ENCODE measurements around the gene VPS29. TPM values are rescaled to one million over a fixed set of nuclear protein-coding genes. Genes with fewer than 3 reads are reported as not detected.
A peak's percentile ranks its signal among the peaks of the same experiment; 100 is the strongest.

The VPS29 gene
- total and polyA plus RNA-seq, 9 of the 15 experiments (the other 6 are each of a cell fraction or from before 2014, with no cell fraction given): 85.8 to 638 (median 272) TPM

GRCh38 chr12:110468214-110469048 lies 33.5 kb downstream of the VPS29 start, which contains the start of the genes FAM216A and GPN3 (continued):
- TF ChIP-seq E2F6 (IDR thresholded peaks at IDR 0.05; ENCODE audit: borderline replicate concordance in 1 of 2, extremely low read depth in 1 of 2, insufficient read depth in 1 of 2, insufficient read length in 1 of 2, low read depth in 1 of 2, low read length in 1 of 2, poor library complexity in 1 of 2, severe bottlenecking in 1 of 2) (peak; percentile 60 to 68), ETV5 (CRISPR knock-in tag; IDR thresholded peaks at IDR 0.05; ENCODE audit: low read depth) (peak; percentile 62; the same call in 1 of the 2 replicates), SP1 (CRISPR knock-in tag; IDR thresholded peaks at IDR 0.05) (peak; percentile 93), TEAD1 (CRISPR knock-in tag; IDR thresholded peaks at IDR 0.05) (peak in 1 of 2 experiments; percentile 85; a peak in 2 of 4 replicates), MBD2 (IDR thresholded peaks at IDR 0.05; ENCODE audit: borderline replicate concordance, low read depth) (peak; percentile 71; the same call in 1 of the 2 replicates), DEAF1 (CRISPR knock-in tag; IDR thresholded peaks at IDR 0.05) (peak; percentile 99), IRF1 (CRISPR knock-in tag; IDR thresholded peaks at IDR 0.05; ENCODE audit: borderline replicate concordance) (no peak), MIER1 (IDR thresholded peaks at IDR 0.05; ENCODE audit: low read depth) (no peak), L3MBTL2 (IDR thresholded peaks at IDR 0.05) (peak; percentile 39), ILK (tag; IDR thresholded peaks at IDR 0.05; ENCODE audit: borderline replicate concordance, low read depth) (no peak), ZNF561 (CRISPR knock-in tag; conservative IDR thresholded peaks at IDR 0.05) (no peak), PHF8 (IDR thresholded peaks at IDR 0.05; ENCODE audit: borderline replicate concordance, low read length) (peak; percentile 67; the same call in 1 of the 2 replicates), RAD51 (IDR thresholded peaks at IDR 0.05; ENCODE audit: borderline replicate concordance, low read depth) (peak; percentile 34; the same call in 1 of the 2 replicates), MYNN (IDR thresholded peaks at IDR 0.05) (no peak), MYNN (CRISPR knock-in tag; IDR thresholded peaks at IDR 0.05) (no peak), RBM25 (IDR thresholded peaks at IDR 0.05; ENCODE audit: low read depth, low read length, severe bottlenecking) (peak; percentile 21), ZKSCAN1 (IDR thresholded peaks at IDR 0.05; ENCODE audit: low read depth, low read length) (peak; percentile 50), ZBTB2 (IDR thresholded peaks at IDR 0.05) (0 out of 2 replicates have a peak, but pooled peaks have one; percentile 48), FOXP1 (CRISPR knock-in tag; IDR thresholded peaks at IDR 0.05) (peak; percentile 19; the same call in 1 of the 2 replicates), NONO (IDR thresholded peaks at IDR 0.05; ENCODE audit: low read depth in 2 of 2, low read length in 1 of 2) (peak; percentile 2 to 73; a peak in 1 of 4 replicates), IRF2 (CRISPR knock-in tag; IDR thresholded peaks at IDR 0.05) (no peak; the same call in 1 of the 2 replicates), TEAD2 (tag; IDR thresholded peaks at IDR 0.05) (0 out of 2 replicates have a peak, but pooled peaks have one; percentile 5)

All from K562 (cell line).